Heart left ventricle (tissue), 16 donors: ENCODE results near the gene SHISA3. TPM values are rescaled to one million over a fixed set of nuclear protein-coding genes. Genes with fewer than 3 reads are reported as not detected.

Experiments used
- ATAC-seq, 4 donors: fragments of 200-7000 bp; cut with Tn5 transposase; one replicate each; pipeline ENCODE4 v1.9.1; 2020 to 2022; ENCODE audit warnings: moderate library complexity in 4 of 4, mild to moderate bottlenecking in 3 of 4, moderate number of reproducible peaks in 1 of 4
- DNase-seq, 5 donors: peaks; one replicate each; pipeline ENCODE4 v3.0.0-alpha.2; 2020
- H3K27ac ChIP-seq, 12 donors: fragments of 200-600 bp; sonication (generic) in 4 of 12; one replicate each; pipeline versions ENCODE4 v1.5.0 to v1.8.0; 2016 to 2022; ENCODE audit warnings: mild to moderate bottlenecking in 2 of 12
- H3K27me3 ChIP-seq, 9 donors: fragments of 200-600 bp; sonication (generic) in 2 of 9; one replicate each; pipeline versions ENCODE4 v1.5.1 to v1.8.0; 2016 to 2022; ENCODE audit warnings: mild to moderate bottlenecking in 3 of 9
- H3K36me3 ChIP-seq, 9 donors: fragments of 200-600 bp; sonication (generic) in 2 of 9; one replicate each; pipeline versions ENCODE4 v1.5.0 to v1.8.0; 2018 to 2022; ENCODE audit warnings: mild to moderate bottlenecking in 2 of 9
- H3K4me1 ChIP-seq, 12 donors: fragments of 200-600 bp; sonication (generic) in 4 of 12; one replicate each; pipeline versions ENCODE4 v1.5.0 to v1.8.0; 2016 to 2022; ENCODE audit warnings: mild to moderate bottlenecking in 3 of 12
- H3K4me3 ChIP-seq, 12 donors: fragments of 200-600 bp; sonication (generic) in 4 of 12; one replicate each; pipeline versions ENCODE4 v1.5.0 to v1.8.0; 2017 to 2022; ENCODE audit warnings: mild to moderate bottlenecking in 9 of 12, moderate library complexity in 4 of 12
- H3K9me3 ChIP-seq, 12 donors: fragments of 200-600 bp; sonication (generic) in 4 of 12; one replicate each; pipeline versions ENCODE4 v1.5.0 to v1.8.0; 2016 to 2022; ENCODE audit warnings: mild to moderate bottlenecking in 1 of 12
- POLR2A ChIP-seq, 2 donors: fragments of 450-650 bp; IDR thresholded peaks; one replicate each; pipeline ENCODE4 v1.6.1; 2017; ENCODE audit warnings: antibody characterized with exemption in 2 of 2, mild to moderate bottlenecking in 2 of 2, moderate library complexity in 2 of 2
- WGBS, 4 donors: extraction: QIAGEN DNeasy Blood & Tissue Kit in 2 of 4; methylation state at CpG; one replicate each; pipeline versions ENCODE4 v1.1.5 to v1.1.7; 2013 to 2018; 5-methylcytosine and 5-hydroxymethylcytosine counted together
- intact Hi-C, 10 donors: fragments of 100-400 bp; cut with DNase I; formaldehyde crosslinking; loops; one replicate each; pipeline versions ENCODE4 v1.11.1 to v1.14.2; 2022
- polyA plus RNA-seq, 2 donors: library from polyadenylated mRNA; stranded (reverse); fragments of 200-250 nt; gene quantifications; one replicate each; pipeline ENCODE4 v1.2.3, GENCODE V29; 2013
- total RNA-seq, 9 donors: library from RNA; depleted of rRNA in 2 of 9; stranded (reverse); fragments of >200 nt in 2 of 9; fragmentation: NEBNext Ultra II Directional in 3 of 9; extraction: Animal tissue kit (Norgen Biotek cat#: 25700) in 3 of 9; gene quantifications; one replicate each; pipeline versions ENCODE4 v1.1.0 to v1.2.4, GENCODE V29; 2016 to 2023
- TF ChIP-seq, protein P1 (sequence below), 12 donors: fragments of 200-600 bp; sonication (generic) in 4 of 12; IDR thresholded peaks; one replicate each; pipeline versions ENCODE4 v1.5.0 to v1.8.0; 2018 to 2022; ENCODE audit warnings: antibody characterized with exemption in 12 of 12, mild to moderate bottlenecking in 5 of 12
- donor health status: ischemic (EF 13 %, LVEDD 7.1; RV severe dilation, severe dysfunction).
- donor health status: healthy with polysubstance abuse.
- donor health status: DM: no; HTN: yes; CAD: no.
- donor health status: DM: no; HTN: no; CAD: no.
- donor health status: ischemic (EF 25% LVEDD 6.9; RV normal size, moderate dysfunction).
- donor health status: ischemic (EF 25% LVEDD 5.7; RV mildly dilated, moderate dysfunction).
- donor health status: healthy.
- donor health status: DM: yes; HTN: yes; CAD: no.
- donor health status: ischemic (EF 35%, LVEDD 5.7; RV mildly dilated, moderate dysfunction).
- donor health status: nonischemic (EF 11% LVEDD 7.7; RV severe dilation, severe dysfunction).
- donor health status: DM: yes; HTN: yes; CAD: no.
- donor health status: PGD.
- donor health status: ischemic (EF 29% LVEDD 5.4; RV normal size, mild dysfunction).
- donor health status: nonischemic (EF 23%, LVEDD 6.1; RV moderate dilation, normal function).

The SHISA3 gene
- total and polyA plus RNA-seq, 11 donors, result 1.2 to 16.4 (median 2.1) TPM

DNA sequence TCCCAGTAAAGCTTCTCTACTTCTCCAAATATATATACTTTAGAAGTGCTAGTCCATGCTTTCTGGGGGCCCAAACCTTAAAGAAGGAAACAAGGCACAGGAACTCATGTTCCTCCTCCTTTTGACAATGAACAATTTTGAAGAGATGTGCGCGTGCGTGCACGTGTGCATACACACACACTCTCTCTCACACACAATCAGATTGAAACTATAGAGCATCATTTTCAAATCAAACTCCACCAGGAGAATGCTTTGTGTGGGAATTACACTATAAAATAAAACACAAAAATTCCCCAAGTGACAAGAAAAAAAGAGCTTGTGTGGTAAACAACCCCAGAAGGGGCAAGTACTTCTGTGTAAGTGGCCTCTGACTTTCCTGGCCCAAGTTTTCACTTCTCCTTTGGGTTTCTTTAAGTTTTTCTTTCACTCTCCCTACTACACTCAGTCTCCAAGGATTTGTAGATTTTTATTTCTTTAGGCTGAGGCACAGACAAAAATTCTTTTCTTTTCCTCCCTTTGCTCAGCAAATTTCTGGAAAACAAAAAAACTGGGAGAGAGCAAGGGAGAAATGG lies 46.6 kb upstream of the SHISA3 start:
- Histone ChIP-seq H3K9me3 (no peaks in the 10 kb centered on the region), H3K27ac (no peak overlapping the region), H3K27me3 (no peaks in the 10 kb centered on the region), H3K36me3 (no peaks in the 10 kb centered on the region), H3K4me3 (no peak overlapping the region), H3K4me1 (peaks cover 0 to 6% (median 2%) of the 10 kb centered on the region in 12 donors)
- no peak for DNase-seq
- intact Hi-C loops, result no loop called here
- TF ChIP-seq, protein P1, sequence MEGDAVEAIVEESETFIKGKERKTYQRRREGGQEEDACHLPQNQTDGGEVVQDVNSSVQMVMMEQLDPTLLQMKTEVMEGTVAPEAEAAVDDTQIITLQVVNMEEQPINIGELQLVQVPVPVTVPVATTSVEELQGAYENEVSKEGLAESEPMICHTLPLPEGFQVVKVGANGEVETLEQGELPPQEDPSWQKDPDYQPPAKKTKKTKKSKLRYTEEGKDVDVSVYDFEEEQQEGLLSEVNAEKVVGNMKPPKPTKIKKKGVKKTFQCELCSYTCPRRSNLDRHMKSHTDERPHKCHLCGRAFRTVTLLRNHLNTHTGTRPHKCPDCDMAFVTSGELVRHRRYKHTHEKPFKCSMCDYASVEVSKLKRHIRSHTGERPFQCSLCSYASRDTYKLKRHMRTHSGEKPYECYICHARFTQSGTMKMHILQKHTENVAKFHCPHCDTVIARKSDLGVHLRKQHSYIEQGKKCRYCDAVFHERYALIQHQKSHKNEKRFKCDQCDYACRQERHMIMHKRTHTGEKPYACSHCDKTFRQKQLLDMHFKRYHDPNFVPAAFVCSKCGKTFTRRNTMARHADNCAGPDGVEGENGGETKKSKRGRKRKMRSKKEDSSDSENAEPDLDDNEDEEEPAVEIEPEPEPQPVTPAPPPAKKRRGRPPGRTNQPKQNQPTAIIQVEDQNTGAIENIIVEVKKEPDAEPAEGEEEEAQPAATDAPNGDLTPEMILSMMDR (IDR thresholded peaks at IDR 0.05), result no peak
- no peak for TF ChIP-seq POLR2A (IDR thresholded peaks at IDR 0.05)
- 88 to 92% (median 89%) methylated on average over 4 of the region's 4 CpGs for WGBS, 4 donors
- ATAC-seq, result no peak

GRCh38 chr4:42352049-42352448 lies 45.2 kb upstream of the SHISA3 start:
- no peak for DNase-seq
- Histone ChIP-seq H3K9me3 (no peaks in the 10 kb centered on the region), H3K4me1 (peaks cover 0 to 6% (median 2%) of the 10 kb centered on the region in 12 donors), H3K36me3 (no peaks in the 10 kb centered on the region), H3K4me3 (no peak overlapping the region), H3K27me3 (no peaks in the 10 kb centered on the region), H3K27ac (no peak overlapping the region)
- no peak for ATAC-seq
- intact Hi-C loops, result no loop called here
- WGBS, 4 donors, result 83 to 87% (median 86%) methylated on average over 3 of the region's 3 CpGs
- TF ChIP-seq, protein P1 (IDR thresholded peaks at IDR 0.05), result no peak

GRCh38 chr4:42357325-42357724 lies 40.0 kb upstream of the SHISA3 start:
- H3K27me3 ChIP-seq, result no peaks in the 10 kb centered on the region
- no peaks in the 10 kb centered on the region for H3K9me3 ChIP-seq
- intact Hi-C loops, result no loop called here
- no peak for ATAC-seq
- 82 to 89% (median 85%) methylated on average over 5 of the region's 5 CpGs for WGBS, 4 donors
- no peak overlapping the region for H3K4me3 ChIP-seq
- no peak for DNase-seq
- no peaks in the 10 kb centered on the region for H3K36me3 ChIP-seq
- peaks cover 0 to 8% (median 0%) of the 10 kb centered on the region in 12 donors for H3K4me1 ChIP-seq
- no peak for TF ChIP-seq POLR2A (IDR thresholded peaks at IDR 0.05)
- TF ChIP-seq, protein P1 (IDR thresholded peaks at IDR 0.05), result no peak
- H3K27ac ChIP-seq, result no peak overlapping the region

DNA sequence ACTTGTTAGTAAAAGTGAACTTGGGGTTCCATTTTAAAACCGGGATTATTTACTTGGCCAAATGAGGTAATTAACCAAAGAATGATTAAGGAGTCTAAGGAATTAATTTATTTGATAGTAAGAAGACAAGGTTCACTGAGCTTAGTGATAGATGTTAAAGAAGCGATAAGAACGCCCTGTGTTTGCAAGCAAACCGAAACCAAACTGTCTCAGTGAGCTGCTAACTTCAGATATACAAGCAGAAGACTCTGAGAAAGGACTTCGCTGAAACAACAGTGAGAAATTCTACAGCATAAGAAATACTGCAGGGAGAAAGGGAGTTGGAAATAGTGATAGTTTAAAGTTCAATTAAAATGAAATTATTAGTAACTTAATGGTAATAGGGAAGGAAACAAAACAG lies 37.6 kb upstream of the SHISA3 start:
- TF ChIP-seq POLR2A (IDR thresholded peaks at IDR 0.05), result no peak
- Histone ChIP-seq H3K9me3 (peaks cover 0 to 7% (median 0%) of the 10 kb centered on the region in 12 donors), H3K4me1 (peaks cover 0 to 8% (median 0%) of the 10 kb centered on the region in 12 donors), H3K4me3 (peak overlapping the region in 9 of 12 donors; percentile 1 to 44 (median 17)), H3K27me3 (no peaks in the 10 kb centered on the region), H3K36me3 (no peaks in the 10 kb centered on the region), H3K27ac (peak overlapping the region in 2 of 12 donors; percentile 49 to 50)
- DNase-seq (no peak), ATAC-seq (no peak)
- intact Hi-C loops, result loop anchor here in 3 of 10 donors (10.0 kb wide), 1 partner anchor 75 kb away; no protein-coding TSS in a partner anchor
- WGBS, 4 donors, result 44 to 62% (median 51%) methylated on average over 5 of the region's 5 CpGs
